ENCODE measurements around the gene OR2F1. TPM values are rescaled to one million over a fixed set of nuclear protein-coding genes. Genes with fewer than 3 reads are reported as not detected.

The OR2F1 gene
- polyA plus RNA-seq, 3 donors = not detected

- 68 to 82% (median 77%) methylated on average over 2 of the region's 2 CpGs for WGBS, 3 donors
- H3K27ac ChIP-seq (ENCODE audit: low read depth, low read length) = no peak overlapping the region
These were observed 7.5 kb upstream of the OR2F1 start for GRCh38 chr7:143947111-143947510.

- 25 to 74% (median 63%) methylated on average over 2 of the region's 2 CpGs for WGBS, 3 donors
- no peak overlapping the region for H3K27ac ChIP-seq (ENCODE audit: low read depth, low read length)
These were observed 5.9 kb upstream of the OR2F1 start for GRCh38 chr7:143948733-143949132.

DNA sequence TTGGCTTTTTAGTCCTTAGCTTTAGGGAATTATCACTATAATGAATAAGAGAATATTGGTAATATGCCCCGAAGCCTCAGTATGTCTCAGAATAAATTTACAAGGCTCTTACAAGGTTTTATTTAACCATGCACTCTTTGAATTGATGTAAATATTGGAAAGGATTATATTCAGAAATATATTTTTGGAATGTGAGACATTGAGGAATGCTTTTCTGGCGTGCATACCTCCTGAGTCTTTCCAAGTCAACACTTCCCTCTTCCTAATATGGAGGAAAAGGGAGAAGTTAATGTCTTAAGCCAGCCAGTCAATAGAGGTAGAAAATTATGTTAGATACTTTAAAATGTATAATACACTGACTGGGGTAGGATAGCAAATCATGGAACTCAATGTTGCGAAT is 1.2 kb upstream of the OR2F1 start:
- 69 to 81% (median 74%) methylated on average over 3 of the region's 3 CpGs for WGBS, 3 donors
- H3K27ac ChIP-seq (ENCODE audit: low read depth, low read length) = no peak overlapping the region

DNA sequence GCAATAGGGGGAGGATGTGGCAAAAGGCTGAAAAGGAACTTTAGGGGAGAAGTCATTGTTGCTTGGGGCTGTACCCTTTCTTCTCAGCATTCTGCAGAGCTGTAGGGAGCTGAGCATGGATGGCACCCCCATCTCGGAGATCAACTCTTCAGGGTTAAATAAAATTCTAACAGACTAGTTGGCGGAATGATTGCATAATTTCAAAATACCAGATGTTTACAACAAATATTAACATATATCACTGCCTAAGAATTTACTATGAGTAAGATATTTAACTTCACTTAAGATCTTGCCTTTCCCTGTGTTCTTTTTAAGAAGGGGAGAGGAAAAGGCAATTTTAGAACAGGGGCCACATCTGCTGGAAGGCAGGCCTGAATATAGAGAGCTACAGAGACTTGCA is 509 bp upstream of the OR2F1 start:
- no peak overlapping the region for H3K27ac ChIP-seq (ENCODE audit: low read depth, low read length)
- WGBS, 3 donors = 60 to 82% (median 78%) methylated on average over 2 of the region's 2 CpGs

DNA sequence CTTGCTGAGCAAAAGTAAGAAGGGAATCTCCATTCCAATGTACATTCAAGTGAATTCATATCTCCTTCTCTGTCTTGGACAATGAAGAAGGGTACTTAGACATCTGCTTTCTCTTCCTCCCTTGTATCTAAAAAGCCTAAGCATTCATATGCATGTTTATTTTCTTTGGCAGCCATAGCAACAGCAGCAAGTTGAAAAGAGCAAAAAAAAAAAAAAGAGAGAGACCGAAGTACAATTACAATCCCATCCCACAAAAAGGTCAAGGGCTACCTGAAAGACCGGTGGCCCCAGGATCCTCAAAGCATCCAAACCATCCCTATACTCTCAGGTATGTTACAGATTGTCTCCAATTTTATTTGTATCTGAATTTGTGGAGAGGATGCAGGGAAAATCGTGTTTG is 4.1 kb downstream of the OR2F1 start:
- WGBS, 3 donors = 63 to 74% (median 63%) methylated on average over 3 of the region's 3 CpGs
- H3K27ac ChIP-seq (ENCODE audit: low read depth, low read length) = no peak overlapping the region

DNA sequence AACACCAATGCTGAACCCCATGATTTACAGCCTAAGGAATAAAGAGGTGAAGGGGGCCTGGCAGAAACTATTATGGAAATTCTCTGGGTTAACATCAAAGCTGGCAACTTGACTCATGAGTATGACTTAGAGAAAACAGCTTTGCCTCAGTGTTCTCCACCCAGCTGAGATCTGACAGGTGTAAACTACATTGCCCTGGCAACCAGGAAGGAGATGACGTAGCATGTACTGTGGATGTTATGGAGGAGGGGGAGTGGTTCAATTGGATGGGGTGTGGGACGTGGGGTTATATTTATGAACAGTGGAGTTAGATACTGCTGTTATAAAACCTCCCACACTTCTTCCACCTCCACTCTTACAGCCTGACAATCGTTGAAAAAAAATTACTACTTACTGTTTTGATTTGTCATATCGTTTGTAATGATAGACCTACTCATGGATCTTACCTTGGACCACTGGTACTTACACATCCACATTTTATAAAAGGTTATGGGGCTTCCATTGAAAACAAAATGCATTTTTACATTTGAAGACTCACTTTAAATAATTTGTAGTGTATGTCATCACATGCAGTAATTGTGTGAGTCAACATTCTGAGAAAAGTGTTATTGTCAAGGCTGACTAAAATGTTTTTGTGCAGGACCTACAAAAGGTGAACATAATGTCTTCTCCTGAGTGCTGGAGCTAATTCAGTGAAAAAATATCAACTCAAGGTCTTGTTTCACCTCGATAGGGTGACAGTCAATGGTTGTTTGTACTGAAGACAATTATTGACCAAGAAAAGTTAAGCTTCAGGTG is 6.4 kb downstream of the OR2F1 start:
- 66 to 76% (median 74%) methylated on average over 5 of the region's 5 CpGs for WGBS, 3 donors

GRCh38 chr7:143965280-143965679 is 10.6 kb downstream of the OR2F1 start:
- no peak overlapping the region for H3K27ac ChIP-seq (ENCODE audit: low read depth, low read length)
- 26 to 70% (median 55%) methylated on average over 2 of the region's 2 CpGs for WGBS, 3 donors

More for the DNA sequence above, 6.4 kb downstream of the OR2F1 start:
- no peak overlapping the region for H3K27ac ChIP-seq (ENCODE audit: low read depth, low read length)

- WGBS, 3 donors = 53 to 80% (median 76%) methylated on average over 4 of the region's 4 CpGs
- H3K27ac ChIP-seq (ENCODE audit: low read depth, low read length) = no peak overlapping the region
These were observed 12.8 kb downstream of the OR2F1 start for GRCh38 chr7:143967398-143967797.

- WGBS, 3 donors = 63 to 73% (median 71%) methylated on average over 4 of the region's 4 CpGs
- H3K27ac ChIP-seq (ENCODE audit: low read depth, low read length) = no peak overlapping the region
These were observed 19.3 kb downstream of the OR2F1 start for GRCh38 chr7:143973870-143974416.

DNA sequence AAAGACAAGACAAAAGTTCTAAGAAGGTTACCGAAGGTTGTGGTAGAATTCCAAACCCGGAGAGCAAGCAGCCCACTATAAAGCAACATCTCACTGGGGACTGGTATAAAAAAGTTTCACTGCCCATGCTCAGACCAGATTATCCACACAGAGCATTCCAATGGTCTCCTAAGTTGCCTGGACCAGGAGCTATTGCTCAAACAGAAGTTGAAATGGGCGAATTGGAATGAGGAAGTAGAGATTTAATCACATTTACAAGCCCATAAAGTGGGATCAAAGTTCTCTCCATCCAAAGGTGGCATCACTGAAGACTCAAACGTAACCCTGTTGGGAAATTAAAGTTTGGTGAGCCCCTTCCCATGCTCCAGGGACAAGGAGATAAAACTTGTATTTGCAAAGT is 19.8 kb downstream of the OR2F1 start:
- H3K27ac ChIP-seq (ENCODE audit: low read depth, low read length) = no peak overlapping the region
- 67 to 82% (median 72%) methylated on average over 4 of the region's 4 CpGs for WGBS, 3 donors

DNA sequence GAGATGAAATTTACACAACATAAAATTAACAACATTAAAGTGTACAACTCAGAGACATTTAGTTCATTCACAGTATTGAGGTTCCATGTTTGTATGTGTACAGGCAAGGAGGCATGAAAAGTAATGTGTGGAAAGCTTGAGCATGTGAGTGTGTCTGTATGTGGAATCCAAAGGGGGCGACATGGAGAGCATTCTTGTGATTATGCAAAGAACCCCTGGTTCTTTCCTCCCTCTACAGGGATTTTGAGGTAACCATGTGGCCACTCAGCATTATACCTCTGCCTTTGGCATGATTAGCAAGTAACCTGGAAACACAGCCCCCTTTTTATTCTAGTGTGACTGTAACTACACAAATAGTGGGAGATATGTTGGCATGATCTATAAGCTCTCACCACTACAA is 21.0 kb downstream of the OR2F1 start:
- H3K27ac ChIP-seq (ENCODE audit: low read depth, low read length) = no peak overlapping the region
- 50 to 81% (median 79%) methylated on average over 1 of the region's 1 CpG for WGBS, 3 donors

DNA sequence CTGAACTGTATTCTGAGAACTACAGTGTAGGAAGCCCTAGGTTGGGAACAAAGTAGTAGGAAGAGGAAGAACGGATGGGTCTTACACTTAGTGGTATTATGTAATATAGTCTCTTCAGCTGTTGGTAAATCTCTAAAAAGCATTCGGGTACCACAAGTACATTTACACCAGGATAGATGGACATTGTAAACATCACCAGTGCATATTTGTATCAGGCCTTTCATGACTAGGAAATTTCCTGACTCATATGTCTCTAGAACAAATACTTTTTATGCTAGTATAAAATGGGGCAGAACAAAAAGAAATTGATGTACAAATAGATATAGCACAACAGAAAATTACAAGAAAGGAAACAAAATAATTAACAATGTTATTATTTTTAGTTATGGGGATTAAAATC is 23.9 kb downstream of the OR2F1 start:
- no peak overlapping the region for H3K27ac ChIP-seq (ENCODE audit: low read depth, low read length)
- 74 to 90% (median 78%) methylated on average over 2 of the region's 2 CpGs for WGBS, 3 donors

GRCh38 chr7:143979359-143979758 is 24.7 kb downstream of the OR2F1 start:
- 74 to 88% (median 86%) methylated on average over 1 of the region's 1 CpG for WGBS, 3 donors
- H3K27ac ChIP-seq (ENCODE audit: low read depth, low read length) = no peak overlapping the region

GRCh38 chr7:143979998-143980397 is 25.4 kb downstream of the OR2F1 start:
- WGBS, 3 donors = 25 to 84% (median 76%) methylated on average over 2 of the region's 2 CpGs
- H3K27ac ChIP-seq (ENCODE audit: low read depth, low read length) = no peak overlapping the region

- WGBS, 3 donors = 92 to 94% (median 92%) methylated on average over 10 of the region's 10 CpGs
- no peak overlapping the region for H3K27ac ChIP-seq (ENCODE audit: low read depth, low read length)
These were observed 26.3 kb downstream of the OR2F1 start for GRCh38 chr7:143980746-143981510.

DNA sequence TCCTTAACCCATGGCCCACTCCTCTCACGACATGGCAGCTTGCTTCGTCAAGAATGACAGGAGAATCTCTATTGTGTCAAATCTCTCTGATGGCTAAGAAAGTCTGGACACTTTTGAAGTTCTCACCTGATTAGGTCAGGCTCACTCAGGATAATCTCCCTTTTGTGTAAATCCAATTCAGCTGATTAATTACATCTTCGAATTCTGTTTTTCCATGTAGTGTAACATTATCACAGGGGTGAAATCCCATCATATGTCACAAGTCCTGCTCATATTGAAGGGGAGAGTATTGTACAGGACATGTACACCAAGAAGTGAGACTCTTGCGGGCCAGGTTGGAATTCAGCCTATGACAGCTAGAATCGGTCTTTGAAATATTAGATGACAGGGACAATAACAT is 29.3 kb downstream of the OR2F1 start:
- no peak overlapping the region for H3K27ac ChIP-seq (ENCODE audit: low read depth, low read length)
- WGBS, 3 donors = 91 to 94% (median 92%) methylated on average over 5 of the region's 5 CpGs

GRCh38 chr7:143987513-143987912 is 32.9 kb downstream of the OR2F1 start:
- H3K27ac ChIP-seq (ENCODE audit: low read depth, low read length) = no peak overlapping the region

DNA sequence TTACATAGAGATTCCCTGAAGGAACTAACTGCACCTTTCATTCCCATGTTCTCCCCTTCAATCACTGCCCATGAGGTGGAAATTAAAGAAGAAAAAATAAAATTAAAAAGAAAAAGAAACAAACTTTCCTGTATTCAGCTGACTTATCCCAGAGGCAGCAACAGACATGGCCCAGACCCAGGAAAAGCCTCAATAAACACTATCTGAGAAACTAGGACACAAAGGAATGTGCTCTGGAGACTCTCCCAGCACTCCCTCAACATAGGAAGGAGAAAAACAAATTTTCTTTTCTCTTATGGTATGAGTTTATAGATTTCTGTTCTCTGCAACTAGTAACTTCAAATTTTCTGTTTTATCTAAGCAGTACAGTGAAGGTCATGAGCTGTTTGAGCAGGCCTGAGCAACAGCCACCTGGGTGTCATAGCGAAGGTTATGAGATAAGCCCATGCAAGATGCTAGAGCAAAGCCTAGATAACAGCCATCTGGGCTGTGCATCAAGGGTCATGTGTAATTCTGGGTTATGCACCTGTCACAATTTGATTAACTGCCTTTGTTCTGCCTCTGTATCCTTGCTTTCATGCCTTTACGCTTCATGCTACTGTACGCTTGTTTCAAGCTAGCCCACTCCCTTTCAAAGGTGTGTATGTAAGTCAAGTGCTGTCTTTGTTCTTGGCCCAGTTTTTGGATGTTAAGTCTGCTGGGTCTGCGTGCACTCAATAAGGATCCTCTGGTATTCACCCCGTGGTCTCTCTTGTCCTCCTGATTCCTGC is 34.5 kb downstream of the OR2F1 start:
- H3K27ac ChIP-seq (ENCODE audit: low read depth, low read length) = no peak overlapping the region
- 80 to 95% (median 94%) methylated on average over 5 of the region's 5 CpGs for WGBS, 3 donors

- H3K27ac ChIP-seq (ENCODE audit: low read depth, low read length) = no peak overlapping the region
These were observed 38.0 kb downstream of the OR2F1 start for GRCh38 chr7:143992670-143993069.
